Measurements from ENCODE around the gene OR10H3. TPM values are rescaled to one million over a fixed set of nuclear protein-coding genes. Genes with fewer than 3 reads are reported as not detected.

The OR10H3 gene
- total and polyA plus RNA-seq, 2 experiments from 2014 or later, result not detected

GRCh38 chr19:15722956-15723355 lies 14.8 kb upstream of the OR10H3 start:
- Mint-ChIP-seq H3K27me3 (ENCODE audit: insufficient read depth, low read depth, poor library complexity) (peaks cover 3% of the 10 kb centered on the region), H3K4me3 (no peak overlapping the region), H3K36me3 (ENCODE audit: low read depth) (peaks cover 36% of the 10 kb centered on the region), H3K27ac (no peak overlapping the region), H3K4me1 (no peaks in the 10 kb centered on the region), H3K9me3 (peaks cover 98% of the 10 kb centered on the region)
- TF ChIP-seq EZH2phosphoT487 (IDR thresholded peaks at IDR 0.05; ENCODE audit: unreplicated experiment) (no peak), EZH2 (IDR thresholded peaks at IDR 0.05; ENCODE audit: low read depth, unreplicated experiment) (no peak), STAT1 (IDR thresholded peaks at IDR 0.05; ENCODE audit: unreplicated experiment) (no peak), NANOG (IDR thresholded peaks at IDR 0.05; ENCODE audit: borderline replicate concordance) (no peak), REST (IDR thresholded peaks at IDR 0.05; ENCODE audit: unreplicated experiment) (no peak), POLR2AphosphoS5 (IDR thresholded peaks at IDR 0.05; ENCODE audit: low read depth) (no peak)
- TF ChIP-seq, protein P1, sequence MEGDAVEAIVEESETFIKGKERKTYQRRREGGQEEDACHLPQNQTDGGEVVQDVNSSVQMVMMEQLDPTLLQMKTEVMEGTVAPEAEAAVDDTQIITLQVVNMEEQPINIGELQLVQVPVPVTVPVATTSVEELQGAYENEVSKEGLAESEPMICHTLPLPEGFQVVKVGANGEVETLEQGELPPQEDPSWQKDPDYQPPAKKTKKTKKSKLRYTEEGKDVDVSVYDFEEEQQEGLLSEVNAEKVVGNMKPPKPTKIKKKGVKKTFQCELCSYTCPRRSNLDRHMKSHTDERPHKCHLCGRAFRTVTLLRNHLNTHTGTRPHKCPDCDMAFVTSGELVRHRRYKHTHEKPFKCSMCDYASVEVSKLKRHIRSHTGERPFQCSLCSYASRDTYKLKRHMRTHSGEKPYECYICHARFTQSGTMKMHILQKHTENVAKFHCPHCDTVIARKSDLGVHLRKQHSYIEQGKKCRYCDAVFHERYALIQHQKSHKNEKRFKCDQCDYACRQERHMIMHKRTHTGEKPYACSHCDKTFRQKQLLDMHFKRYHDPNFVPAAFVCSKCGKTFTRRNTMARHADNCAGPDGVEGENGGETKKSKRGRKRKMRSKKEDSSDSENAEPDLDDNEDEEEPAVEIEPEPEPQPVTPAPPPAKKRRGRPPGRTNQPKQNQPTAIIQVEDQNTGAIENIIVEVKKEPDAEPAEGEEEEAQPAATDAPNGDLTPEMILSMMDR (conservative IDR thresholded peaks at IDR 0.05; ENCODE audit: low read depth in 2 of 2), result no peak
- H4K20me1 ChIP-seq (replicated peaks; ENCODE audit: insufficient read depth), result no peaks in the 10 kb centered on the region
- no peaks in the 10 kb centered on the region for H3K9me2 ChIP-seq (ENCODE audit: insufficient read depth)
- no peak overlapping the region for H3K4me3 ChIP-seq
- H3K27ac ChIP-seq (ENCODE audit: low read depth), result no peak overlapping the region
- no peak overlapping the region for H3K4me2 ChIP-seq
- H3K27me3 ChIP-seq (ENCODE audit: insufficient read depth), result no peaks in the 10 kb centered on the region
- ATAC-seq, result no peak
- H3F3A ChIP-seq (replicated peaks; ENCODE audit: low read depth), result no peaks in the 10 kb centered on the region
- H3K4me1 ChIP-seq (ENCODE audit: insufficient read depth), result no peaks in the 10 kb centered on the region
- peaks cover 6% of the 10 kb centered on the region; the same call in 1 of the 2 replicates for H3K36me3 ChIP-seq (ENCODE audit: insufficient read depth)
- no peaks in the 10 kb centered on the region for H3K79me2 ChIP-seq (replicated peaks; ENCODE audit: insufficient read depth)
- H2AFZ ChIP-seq, result no peak overlapping the region
- no peak for DNase-seq (ENCODE audit: low spot score)

- Histone ChIP-seq H3K27me3 (ENCODE audit: insufficient read depth) (no peaks in the 10 kb centered on the region), H3K4me3 (no peak within 1 kb of the TSS), H3K4me2 (no peak within 1 kb of the TSS), H4K20me1 (replicated peaks; ENCODE audit: insufficient read depth) (no peaks in the 10 kb centered on the region), H3K9me2 (ENCODE audit: insufficient read depth) (no peaks in the 10 kb centered on the region), H3K36me3 (ENCODE audit: insufficient read depth) (0 out of 2 replicates have a peak, but pooled peaks cover 6% of the 10 kb centered on the region), H3K4me1 (ENCODE audit: insufficient read depth) (no peaks in the 10 kb centered on the region), H3K27ac (ENCODE audit: low read depth) (no peak within 1 kb of the TSS), H3F3A (replicated peaks; ENCODE audit: low read depth) (no peaks in the 10 kb centered on the region), H3K79me2 (replicated peaks; ENCODE audit: insufficient read depth) (no peaks in the 10 kb centered on the region), H2AFZ (no peak within 1 kb of the TSS)
- peaks cover 6% of the 10 kb centered on the region for H3K27me3 Mint-ChIP-seq (ENCODE audit: insufficient read depth, low read depth, poor library complexity)
- H3K9me3 Mint-ChIP-seq, result peaks cover 96% of the 10 kb centered on the region
- H3K4me3 Mint-ChIP-seq, result no peak within 1 kb of the TSS
- peaks cover 27% of the 10 kb centered on the region; the same call in 2 of the 3 replicates for H3K36me3 Mint-ChIP-seq (ENCODE audit: low read depth)
- DNase-seq (ENCODE audit: low spot score), result no peak
- H3K4me1 Mint-ChIP-seq, result no peaks in the 10 kb centered on the region
- ATAC-seq, result no peak
- no peak within 1 kb of the TSS for H3K27ac Mint-ChIP-seq
- TF ChIP-seq, protein P2, sequence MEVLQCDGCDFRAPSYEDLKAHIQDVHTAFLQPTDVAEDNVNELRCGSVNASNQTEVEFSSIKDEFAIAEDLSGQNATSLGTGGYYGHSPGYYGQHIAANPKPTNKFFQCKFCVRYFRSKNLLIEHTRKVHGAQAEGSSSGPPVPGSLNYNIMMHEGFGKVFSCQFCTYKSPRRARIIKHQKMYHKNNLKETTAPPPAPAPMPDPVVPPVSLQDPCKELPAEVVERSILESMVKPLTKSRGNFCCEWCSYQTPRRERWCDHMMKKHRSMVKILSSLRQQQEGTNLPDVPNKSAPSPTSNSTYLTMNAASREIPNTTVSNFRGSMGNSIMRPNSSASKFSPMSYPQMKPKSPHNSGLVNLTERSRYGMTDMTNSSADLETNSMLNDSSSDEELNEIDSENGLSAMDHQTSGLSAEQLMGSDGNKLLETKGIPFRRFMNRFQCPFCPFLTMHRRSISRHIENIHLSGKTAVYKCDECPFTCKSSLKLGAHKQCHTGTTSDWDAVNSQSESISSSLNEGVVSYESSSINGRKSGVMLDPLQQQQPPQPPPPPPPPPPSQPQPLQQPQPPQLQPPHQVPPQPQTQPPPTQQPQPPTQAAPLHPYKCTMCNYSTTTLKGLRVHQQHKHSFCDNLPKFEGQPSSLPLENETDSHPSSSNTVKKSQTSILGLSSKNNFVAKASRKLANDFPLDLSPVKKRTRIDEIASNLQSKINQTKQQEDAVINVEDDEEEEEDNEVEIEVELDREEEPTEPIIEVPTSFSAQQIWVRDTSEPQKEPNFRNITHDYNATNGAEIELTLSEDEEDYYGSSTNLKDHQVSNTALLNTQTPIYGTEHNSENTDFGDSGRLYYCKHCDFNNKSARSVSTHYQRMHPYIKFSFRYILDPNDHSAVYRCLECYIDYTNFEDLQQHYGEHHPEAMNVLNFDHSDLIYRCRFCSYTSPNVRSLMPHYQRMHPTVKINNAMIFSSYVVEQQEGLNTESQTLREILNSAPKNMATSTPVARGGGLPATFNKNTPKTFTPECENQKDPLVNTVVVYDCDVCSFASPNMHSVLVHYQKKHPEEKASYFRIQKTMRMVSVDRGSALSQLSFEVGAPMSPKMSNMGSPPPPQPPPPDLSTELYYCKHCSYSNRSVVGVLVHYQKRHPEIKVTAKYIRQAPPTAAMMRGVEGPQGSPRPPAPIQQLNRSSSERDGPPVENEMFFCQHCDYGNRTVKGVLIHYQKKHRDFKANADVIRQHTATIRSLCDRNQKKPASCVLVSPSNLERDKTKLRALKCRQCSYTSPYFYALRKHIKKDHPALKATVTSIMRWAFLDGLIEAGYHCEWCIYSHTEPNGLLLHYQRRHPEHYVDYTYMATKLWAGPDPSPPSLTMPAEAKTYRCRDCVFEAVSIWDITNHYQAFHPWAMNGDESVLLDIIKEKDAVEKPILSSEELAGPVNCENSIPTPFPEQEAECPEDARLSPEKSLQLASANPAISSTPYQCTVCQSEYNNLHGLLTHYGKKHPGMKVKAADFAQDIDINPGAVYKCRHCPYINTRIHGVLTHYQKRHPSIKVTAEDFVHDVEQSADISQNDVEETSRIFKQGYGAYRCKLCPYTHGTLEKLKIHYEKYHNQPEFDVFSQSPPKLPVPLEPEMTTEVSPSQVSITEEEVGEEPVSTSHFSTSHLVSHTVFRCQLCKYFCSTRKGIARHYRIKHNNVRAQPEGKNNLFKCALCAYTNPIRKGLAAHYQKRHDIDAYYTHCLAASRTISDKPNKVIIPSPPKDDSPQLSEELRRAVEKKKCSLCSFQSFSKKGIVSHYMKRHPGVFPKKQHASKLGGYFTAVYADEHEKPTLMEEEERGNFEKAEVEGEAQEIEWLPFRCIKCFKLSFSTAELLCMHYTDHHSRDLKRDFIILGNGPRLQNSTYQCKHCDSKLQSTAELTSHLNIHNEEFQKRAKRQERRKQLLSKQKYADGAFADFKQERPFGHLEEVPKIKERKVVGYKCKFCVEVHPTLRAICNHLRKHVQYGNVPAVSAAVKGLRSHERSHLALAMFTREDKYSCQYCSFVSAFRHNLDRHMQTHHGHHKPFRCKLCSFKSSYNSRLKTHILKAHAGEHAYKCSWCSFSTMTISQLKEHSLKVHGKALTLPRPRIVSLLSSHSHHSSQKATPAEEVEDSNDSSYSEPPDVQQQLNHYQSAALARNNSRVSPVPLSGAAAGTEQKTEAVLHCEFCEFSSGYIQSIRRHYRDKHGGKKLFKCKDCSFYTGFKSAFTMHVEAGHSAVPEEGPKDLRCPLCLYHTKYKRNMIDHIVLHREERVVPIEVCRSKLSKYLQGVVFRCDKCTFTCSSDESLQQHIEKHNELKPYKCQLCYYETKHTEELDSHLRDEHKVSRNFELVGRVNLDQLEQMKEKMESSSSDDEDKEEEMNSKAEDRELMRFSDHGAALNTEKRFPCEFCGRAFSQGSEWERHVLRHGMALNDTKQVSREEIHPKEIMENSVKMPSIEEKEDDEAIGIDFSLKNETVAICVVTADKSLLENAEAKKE (CRISPR knock-in tag; IDR thresholded peaks at IDR 0.05), result no peak
- TF ChIP-seq NANOG (IDR thresholded peaks at IDR 0.05; ENCODE audit: borderline replicate concordance), result no peak
- no peak for TF ChIP-seq EZH2 (IDR thresholded peaks at IDR 0.05; ENCODE audit: low read depth, unreplicated experiment)
- TF ChIP-seq POLR2AphosphoS5 (IDR thresholded peaks at IDR 0.05; ENCODE audit: low read depth), result no peak
- TF ChIP-seq STAT1 (IDR thresholded peaks at IDR 0.05; ENCODE audit: unreplicated experiment), result no peak
These were observed 10.1 kb upstream of the OR10H3 start, which contains the start of gene OR10H2 for GRCh38 chr19:15727724-15728123. Gene OR10H2 (plus strand): TSS chr19:15728024. CDS start chr19:15728044, 20 bp downstream.

Data from GM23338 (cell line).